B cell (primary cell): ENCODE measurements around the gene CDC25A.

ENCODE experiments used
- CTCF ChIP-seq: fragments of 200-600 bp; IDR thresholded peaks from one replicate; pipeline ENCODE4 v1.8.0; 2022; ENCODE audit warnings: antibody characterized with exemption, mild to moderate bottlenecking
- EZH2 ChIP-seq: IDR thresholded peaks from 2 replicates; pipeline ENCODE4 v1.6.1; 2012; ENCODE audit warnings: borderline replicate concordance, low read depth, mild to moderate bottlenecking, moderate library complexity, low read length; ENCODE audit not compliant: insufficient read depth, poor library complexity, severe bottlenecking

GRCh38 chr3:48233542-48233941, 45.3 kb upstream of the CDC25A start:
- TF ChIP-seq EZH2 (no peak), CTCF (no peak)
